Measurements from ENCODE around the gene PBX4. TPM values are rescaled to one million over a fixed set of nuclear protein-coding genes. Genes with fewer than 3 reads are reported as not detected.

PBX4 gene
- total and polyA plus RNA-seq, 7 donors = 0.49 to 6.1 (median 1.9) TPM; not detected in 3

DNA sequence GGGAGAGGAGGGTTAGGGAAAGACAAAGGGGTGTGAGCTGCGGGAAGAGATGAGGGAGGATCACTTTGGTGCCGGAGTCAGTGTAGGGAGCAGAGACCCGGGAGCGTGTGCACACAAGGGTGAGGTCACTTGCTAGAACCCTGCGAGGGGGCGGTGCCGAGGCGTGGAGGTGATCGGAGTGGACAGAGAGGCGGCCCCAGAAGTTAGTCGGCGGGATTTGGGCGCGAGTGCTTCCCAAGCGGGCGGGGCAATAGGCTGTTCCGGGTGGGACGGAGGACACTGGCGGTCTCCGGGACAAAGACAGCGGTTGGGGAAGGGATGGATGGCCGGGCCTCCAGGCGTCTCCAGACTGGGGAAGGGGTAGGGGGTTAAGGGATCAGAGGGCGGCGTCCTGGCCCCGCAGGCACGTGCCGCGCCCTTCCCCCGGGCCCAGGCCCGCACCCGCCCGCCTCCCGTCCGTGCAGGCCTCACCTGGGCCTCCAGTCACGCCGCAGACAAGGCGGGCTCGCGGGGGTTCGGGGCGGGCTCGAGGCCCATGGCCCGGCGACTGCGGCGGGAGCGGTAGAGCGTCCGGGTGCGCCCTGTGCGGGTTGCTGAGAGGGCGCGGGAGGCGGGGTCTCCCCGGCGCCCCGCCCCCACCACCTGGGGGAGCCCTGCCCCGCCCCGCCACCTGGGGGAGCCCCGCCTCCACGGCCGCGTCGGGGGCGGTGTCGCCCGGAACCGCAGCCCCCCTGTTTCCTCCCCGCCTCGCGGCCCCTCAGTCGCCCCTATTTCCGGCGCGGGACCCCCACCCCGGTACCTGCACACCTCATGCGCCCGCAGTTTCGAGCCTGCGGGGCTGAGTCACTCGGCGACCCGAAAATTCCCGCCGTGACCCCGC, 9.4 kb upstream of the PBX4 start, which contains the start of gene LPAR2:
Gene LPAR2, minus strand, starts transcription at position 600 of the 880 bp plus-strand sequence. CDS start 945 bp downstream, outside the sequence.
- Histone ChIP-seq H3K27ac (no peak within 1 kb of the TSS), H3K4me1 (peaks cover 0 to 15% (median 14%) of the 10 kb centered on the region in 4 donors), H3K27me3 (peaks cover 9 to 31% (median 15%) of the 10 kb centered on the region in 3 donors), H3K36me3 (no peaks in the 10 kb centered on the region), H3K4me3 (peak within 1 kb of the TSS; percentile 4 to 46 (median 38)), H3K9me3 (no peaks in the 10 kb centered on the region)
- no peak for TF ChIP-seq POLR2AphosphoS5 (IDR thresholded peaks at IDR 0.05)
- TF ChIP-seq POLR2A (IDR thresholded peaks at IDR 0.05) = no peak
- TF ChIP-seq, protein P1, sequence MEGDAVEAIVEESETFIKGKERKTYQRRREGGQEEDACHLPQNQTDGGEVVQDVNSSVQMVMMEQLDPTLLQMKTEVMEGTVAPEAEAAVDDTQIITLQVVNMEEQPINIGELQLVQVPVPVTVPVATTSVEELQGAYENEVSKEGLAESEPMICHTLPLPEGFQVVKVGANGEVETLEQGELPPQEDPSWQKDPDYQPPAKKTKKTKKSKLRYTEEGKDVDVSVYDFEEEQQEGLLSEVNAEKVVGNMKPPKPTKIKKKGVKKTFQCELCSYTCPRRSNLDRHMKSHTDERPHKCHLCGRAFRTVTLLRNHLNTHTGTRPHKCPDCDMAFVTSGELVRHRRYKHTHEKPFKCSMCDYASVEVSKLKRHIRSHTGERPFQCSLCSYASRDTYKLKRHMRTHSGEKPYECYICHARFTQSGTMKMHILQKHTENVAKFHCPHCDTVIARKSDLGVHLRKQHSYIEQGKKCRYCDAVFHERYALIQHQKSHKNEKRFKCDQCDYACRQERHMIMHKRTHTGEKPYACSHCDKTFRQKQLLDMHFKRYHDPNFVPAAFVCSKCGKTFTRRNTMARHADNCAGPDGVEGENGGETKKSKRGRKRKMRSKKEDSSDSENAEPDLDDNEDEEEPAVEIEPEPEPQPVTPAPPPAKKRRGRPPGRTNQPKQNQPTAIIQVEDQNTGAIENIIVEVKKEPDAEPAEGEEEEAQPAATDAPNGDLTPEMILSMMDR (IDR thresholded peaks at IDR 0.05) = no peak
- no peak for TF ChIP-seq EP300 (IDR thresholded peaks at IDR 0.05)
- 1% methylated on average over 87 of the region's 87 CpGs for WGBS, 2 donors
- intact Hi-C loops (cut with DNase I) = no loop called here
- no peak for DNase-seq

GRCh38 chr19:19626516-19627472, 8.3 kb upstream of the PBX4 start:
- WGBS, 2 donors = 94 to 95% methylated on average over 48 of the region's 48 CpGs
- TF ChIP-seq POLR2AphosphoS5 (IDR thresholded peaks at IDR 0.05) (no peak), POLR2A (IDR thresholded peaks at IDR 0.05) (no peak), EP300 (IDR thresholded peaks at IDR 0.05) (no peak)
- TF ChIP-seq, protein P1 (IDR thresholded peaks at IDR 0.05) = no peak
- DNase-seq = no peak
- intact Hi-C loops (cut with DNase I) = no loop called here
- no peaks in the 10 kb centered on the region for H3K9me3 ChIP-seq
- H3K27me3 ChIP-seq = peaks cover 9 to 31% (median 15%) of the 10 kb centered on the region in 3 donors
- no peaks in the 10 kb centered on the region for H3K36me3 ChIP-seq
- no peak overlapping the region for H3K27ac ChIP-seq
- H3K4me1 ChIP-seq = peaks cover 0 to 15% (median 14%) of the 10 kb centered on the region in 4 donors
- H3K4me3 ChIP-seq = no peak overlapping the region

DNA sequence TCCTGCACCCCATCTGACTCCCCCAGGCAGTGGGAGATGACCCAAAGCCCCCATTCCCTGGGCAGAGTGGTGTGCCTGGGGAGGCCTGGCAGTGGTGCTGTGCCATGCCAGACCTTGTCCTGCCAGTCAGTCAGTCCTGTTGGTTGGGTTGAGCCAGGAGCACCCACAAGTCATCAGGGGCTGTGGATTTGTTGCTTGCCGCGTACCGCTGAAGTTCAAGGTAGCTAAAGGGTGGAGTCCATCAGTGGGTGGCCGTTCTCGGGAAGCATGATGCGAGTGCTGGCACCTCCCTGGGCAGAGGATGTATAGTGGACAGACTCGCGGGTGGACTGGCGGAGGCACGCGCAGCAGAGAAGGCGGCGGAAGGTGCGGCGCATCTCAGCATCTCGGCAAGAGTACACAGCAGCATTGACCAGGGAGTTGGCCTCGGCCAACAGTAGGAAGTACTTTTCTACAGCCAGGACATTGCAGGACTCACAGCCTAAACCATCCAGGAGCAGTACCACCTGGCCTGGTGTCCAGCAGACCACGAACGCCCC, 5.6 kb upstream of the PBX4 start:
- TF ChIP-seq POLR2A (IDR thresholded peaks at IDR 0.05) = no peak
- TF ChIP-seq EP300 (IDR thresholded peaks at IDR 0.05) = no peak
- TF ChIP-seq, protein P1 (IDR thresholded peaks at IDR 0.05) = no peak
- TF ChIP-seq POLR2AphosphoS5 (IDR thresholded peaks at IDR 0.05) = no peak

DNA sequence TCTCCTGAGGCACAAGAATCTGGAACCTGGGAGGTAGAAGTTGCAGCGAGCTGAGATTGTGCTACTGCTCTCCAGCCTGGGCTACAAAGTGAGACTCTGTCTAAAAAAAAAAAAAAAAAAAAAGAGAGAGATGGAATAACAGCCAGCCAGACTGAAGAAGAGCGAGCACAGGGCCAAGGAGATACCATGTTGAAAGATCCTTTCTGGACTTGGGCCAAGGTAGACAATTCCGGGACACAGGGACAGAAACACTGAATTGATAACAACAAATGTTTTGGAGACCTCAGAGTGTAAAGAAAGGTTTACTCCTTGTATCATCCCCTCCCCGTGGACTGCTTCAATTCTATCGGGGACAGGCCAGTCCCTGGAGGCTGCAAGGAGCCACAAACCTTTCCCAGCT, 4.9 kb upstream of the PBX4 start:
- DNase-seq = no peak
- Histone ChIP-seq H3K27ac (no peak overlapping the region), H3K27me3 (peaks cover 9 to 35% (median 15%) of the 10 kb centered on the region in 3 donors), H3K4me3 (no peak overlapping the region), H3K4me1 (peaks cover 0 to 17% (median 10%) of the 10 kb centered on the region in 4 donors), H3K36me3 (no peaks in the 10 kb centered on the region), H3K9me3 (no peaks in the 10 kb centered on the region)
- WGBS, 2 donors = 80 to 93% methylated on average over 5 of the region's 5 CpGs
- intact Hi-C loops (cut with DNase I) = no loop called here
- TF ChIP-seq EP300 (IDR thresholded peaks at IDR 0.05) = no peak
- TF ChIP-seq POLR2A (IDR thresholded peaks at IDR 0.05) = no peak
- TF ChIP-seq, protein P1 (IDR thresholded peaks at IDR 0.05) = no peak
- TF ChIP-seq POLR2AphosphoS5 (IDR thresholded peaks at IDR 0.05) = no peak

More for the DNA sequence above, 5.6 kb upstream of the PBX4 start:
- Histone ChIP-seq H3K4me1 (peaks cover 0 to 15% (median 14%) of the 10 kb centered on the region in 4 donors), H3K27me3 (peaks cover 9 to 34% (median 15%) of the 10 kb centered on the region in 3 donors), H3K36me3 (no peaks in the 10 kb centered on the region), H3K9me3 (no peaks in the 10 kb centered on the region), H3K27ac (no peak overlapping the region), H3K4me3 (no peak overlapping the region)
- intact Hi-C loops (cut with DNase I) = no loop called here
- WGBS, 2 donors = 96% methylated on average over 19 of the region's 19 CpGs
- no peak for DNase-seq
